WI38 (cell line): ENCODE measurements around the gene DUOX2.

ENCODE experiments used
- H3K4me3 ChIP-seq: 2 replicates; pipeline ENCODE4 v1.5.1; 2011; ENCODE audit warnings: low read depth, mild to moderate bottlenecking, control low read depth, low read length
- TF ChIP-seq, protein P1 (sequence below): IDR thresholded peaks from 2 replicates; pipeline ENCODE4 v1.5.1; 2012; ENCODE audit warnings: low read depth, mild to moderate bottlenecking, control low read depth, low read length

DUOX2 gene

DNA sequence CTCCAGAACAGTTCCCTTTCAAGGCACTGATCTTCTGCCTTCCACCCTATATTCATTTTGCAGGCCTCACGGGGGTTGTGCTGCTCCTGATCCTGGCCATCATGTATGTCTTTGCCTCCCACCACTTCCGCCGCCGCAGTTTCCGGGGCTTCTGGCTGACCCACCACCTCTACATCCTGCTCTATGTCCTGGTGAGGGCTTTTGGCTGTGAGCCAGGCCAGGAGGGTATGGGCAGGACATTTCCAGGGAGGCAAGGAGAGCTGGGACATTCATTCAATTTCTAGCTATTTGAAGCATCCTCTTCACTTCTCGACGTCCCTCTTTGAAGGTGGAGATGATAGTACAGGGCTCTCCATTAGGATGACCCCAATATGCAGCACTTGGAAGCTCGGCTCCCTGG is 41.8 kb upstream of the DUOX2 start:
- TF ChIP-seq, protein P1, sequence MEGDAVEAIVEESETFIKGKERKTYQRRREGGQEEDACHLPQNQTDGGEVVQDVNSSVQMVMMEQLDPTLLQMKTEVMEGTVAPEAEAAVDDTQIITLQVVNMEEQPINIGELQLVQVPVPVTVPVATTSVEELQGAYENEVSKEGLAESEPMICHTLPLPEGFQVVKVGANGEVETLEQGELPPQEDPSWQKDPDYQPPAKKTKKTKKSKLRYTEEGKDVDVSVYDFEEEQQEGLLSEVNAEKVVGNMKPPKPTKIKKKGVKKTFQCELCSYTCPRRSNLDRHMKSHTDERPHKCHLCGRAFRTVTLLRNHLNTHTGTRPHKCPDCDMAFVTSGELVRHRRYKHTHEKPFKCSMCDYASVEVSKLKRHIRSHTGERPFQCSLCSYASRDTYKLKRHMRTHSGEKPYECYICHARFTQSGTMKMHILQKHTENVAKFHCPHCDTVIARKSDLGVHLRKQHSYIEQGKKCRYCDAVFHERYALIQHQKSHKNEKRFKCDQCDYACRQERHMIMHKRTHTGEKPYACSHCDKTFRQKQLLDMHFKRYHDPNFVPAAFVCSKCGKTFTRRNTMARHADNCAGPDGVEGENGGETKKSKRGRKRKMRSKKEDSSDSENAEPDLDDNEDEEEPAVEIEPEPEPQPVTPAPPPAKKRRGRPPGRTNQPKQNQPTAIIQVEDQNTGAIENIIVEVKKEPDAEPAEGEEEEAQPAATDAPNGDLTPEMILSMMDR, result no peak
- H3K4me3 ChIP-seq, result no peak overlapping the region

- H3K4me3 ChIP-seq, result no peak overlapping the region
- TF ChIP-seq, protein P1, result no peak
These were observed 38.2 kb upstream of the DUOX2 start for GRCh38 chr15:45151998-45152828.

DNA sequence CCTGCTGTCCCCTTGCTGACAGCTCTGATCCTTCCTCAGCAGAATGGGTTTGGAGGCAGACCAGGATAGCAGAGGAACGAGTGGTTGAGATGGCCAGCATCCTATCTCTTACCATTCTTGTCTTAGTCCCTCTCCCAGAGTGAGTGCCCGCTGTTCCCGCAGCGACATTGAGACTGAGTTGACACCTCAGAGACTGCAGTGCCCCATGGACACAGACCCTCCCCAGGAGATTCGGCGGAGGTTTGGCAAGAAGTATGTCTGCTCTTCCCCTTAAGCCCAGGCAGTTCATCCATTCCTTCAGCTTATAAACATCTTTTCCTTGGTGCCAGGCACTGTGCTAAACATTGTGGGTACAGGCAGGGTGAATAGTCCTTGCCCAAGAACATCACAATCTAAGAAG is 37.0 kb upstream of the DUOX2 start:
- H3K4me3 ChIP-seq, result no peak overlapping the region

DNA sequence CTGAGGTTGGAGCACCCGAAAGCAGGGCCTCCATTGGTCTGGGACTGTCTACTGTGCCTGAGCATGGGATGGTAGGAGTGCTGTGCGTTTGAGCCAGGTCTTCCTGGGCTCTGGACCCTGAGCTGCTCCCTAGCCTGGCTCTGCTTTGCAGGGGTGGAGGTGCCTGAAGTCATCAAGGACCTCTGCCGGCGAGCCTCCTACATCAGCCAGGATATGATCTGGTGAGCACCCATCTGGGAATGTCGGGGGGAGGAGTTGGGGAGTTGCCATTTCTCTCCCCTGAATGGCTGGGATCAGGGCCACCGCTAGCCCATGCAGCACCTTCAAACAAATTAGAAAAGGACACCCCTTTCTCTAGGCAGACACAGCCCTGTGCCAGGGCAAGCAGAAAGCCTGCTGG is 36.5 kb upstream of the DUOX2 start:
- TF ChIP-seq, protein P1, result no peak
- H3K4me3 ChIP-seq, result no peak overlapping the region

More for the DNA sequence above, 37.0 kb upstream of the DUOX2 start:
- TF ChIP-seq, protein P1, result no peak

GRCh38 chr15:45149060-45149459 is 35.1 kb upstream of the DUOX2 start:
- TF ChIP-seq, protein P1, result no peak

DNA sequence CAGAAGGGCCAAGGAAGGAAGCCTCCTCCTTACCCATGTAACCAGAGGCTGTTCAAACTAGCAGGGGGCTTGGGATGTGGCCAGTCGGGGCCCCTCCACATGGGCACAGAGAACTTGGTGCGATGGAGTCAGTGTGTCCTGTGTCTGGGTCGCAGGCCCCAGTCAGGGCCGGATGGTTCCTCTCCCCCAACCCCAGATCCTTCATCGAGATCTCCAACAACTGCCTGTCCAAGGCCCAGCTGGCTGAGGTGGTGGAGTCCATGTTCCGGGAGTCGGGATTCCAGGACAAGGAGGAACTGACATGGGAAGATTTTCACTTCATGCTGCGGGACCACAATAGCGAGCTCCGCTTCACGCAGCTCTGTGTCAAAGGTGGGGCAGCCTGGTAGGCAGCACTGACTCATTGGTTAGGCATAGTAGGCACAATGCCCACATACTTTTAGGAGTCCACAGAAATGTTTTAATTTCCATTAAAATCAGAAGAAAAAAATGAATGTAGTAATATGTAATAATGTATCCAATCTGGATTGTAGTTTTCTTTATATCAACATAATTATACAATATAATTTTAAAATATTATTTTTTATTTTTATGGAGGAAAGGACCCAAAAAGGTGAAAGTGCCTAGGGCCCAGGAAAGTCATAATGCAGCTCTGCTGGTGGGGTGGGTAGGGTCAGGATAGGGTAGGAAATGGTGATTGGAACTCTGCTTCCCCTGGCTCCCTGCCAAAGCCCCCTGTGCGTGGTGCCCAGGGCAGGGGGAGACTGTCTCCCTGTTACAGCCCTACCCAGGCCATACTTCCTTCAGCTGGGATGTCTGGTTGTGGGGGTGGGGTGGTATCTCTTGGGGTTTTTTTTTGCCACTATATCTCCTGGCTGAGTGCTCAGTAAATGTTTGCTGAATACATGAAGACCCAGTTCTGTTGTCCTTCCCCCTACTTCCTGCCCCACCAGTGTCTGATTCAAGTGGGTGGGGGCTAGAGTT is 34.4 kb upstream of the DUOX2 start:
- TF ChIP-seq, protein P1, result no peak
- no peak overlapping the region for H3K4me3 ChIP-seq

More at GRCh38 chr15:45149060-45149459, 35.1 kb upstream of the DUOX2 start:
- no peak overlapping the region for H3K4me3 ChIP-seq
